ENCODE measurements around the gene ETFA.
"Not testable (repeated sequence)": the region's sequence is repeated elsewhere in the genome, so short reads cannot be mapped to it uniquely, and the experiment has no call there.

Gene ETFA

DNA sequence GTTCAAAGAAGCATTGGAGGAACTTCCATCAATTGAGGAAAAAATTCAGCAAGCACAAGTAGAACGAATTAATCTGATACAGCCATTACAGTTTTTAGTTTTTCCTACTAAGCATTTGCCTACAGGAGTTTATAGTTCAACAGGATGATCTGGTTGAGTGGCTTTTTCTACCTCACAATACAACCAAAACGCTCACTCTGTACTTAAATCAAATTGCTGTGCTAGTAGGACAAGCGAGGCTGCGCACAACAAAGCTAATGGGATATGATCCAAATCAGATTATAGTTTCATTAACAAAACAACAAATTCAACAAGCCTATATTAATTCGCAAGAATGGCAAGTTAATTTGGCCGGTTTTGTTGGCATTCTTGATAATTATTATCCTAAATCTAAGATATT lies 44.2 kb downstream of the ETFA start:
- no peak for FAIRE-seq

DNA sequence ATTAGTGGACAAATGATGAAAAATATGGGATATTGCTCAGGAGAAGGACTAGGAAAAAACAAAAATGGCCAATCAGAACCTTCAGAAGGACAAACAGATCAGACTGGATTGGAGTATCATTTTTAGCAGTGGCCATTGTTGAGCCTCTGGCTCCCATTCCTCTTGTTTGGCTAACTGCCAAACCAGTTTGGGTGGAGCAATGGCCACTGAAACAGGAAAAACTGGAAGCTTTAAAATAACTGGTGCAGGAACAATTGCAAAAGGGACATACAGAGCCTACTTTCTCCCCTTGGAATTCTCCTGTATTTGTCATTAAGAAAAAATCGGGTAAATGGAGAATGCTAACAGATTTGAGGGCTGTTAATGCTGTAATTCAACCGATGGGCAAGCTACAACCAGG lies 45.5 kb downstream of the ETFA start:
- not testable (repeated sequence) for FAIRE-seq

DNA sequence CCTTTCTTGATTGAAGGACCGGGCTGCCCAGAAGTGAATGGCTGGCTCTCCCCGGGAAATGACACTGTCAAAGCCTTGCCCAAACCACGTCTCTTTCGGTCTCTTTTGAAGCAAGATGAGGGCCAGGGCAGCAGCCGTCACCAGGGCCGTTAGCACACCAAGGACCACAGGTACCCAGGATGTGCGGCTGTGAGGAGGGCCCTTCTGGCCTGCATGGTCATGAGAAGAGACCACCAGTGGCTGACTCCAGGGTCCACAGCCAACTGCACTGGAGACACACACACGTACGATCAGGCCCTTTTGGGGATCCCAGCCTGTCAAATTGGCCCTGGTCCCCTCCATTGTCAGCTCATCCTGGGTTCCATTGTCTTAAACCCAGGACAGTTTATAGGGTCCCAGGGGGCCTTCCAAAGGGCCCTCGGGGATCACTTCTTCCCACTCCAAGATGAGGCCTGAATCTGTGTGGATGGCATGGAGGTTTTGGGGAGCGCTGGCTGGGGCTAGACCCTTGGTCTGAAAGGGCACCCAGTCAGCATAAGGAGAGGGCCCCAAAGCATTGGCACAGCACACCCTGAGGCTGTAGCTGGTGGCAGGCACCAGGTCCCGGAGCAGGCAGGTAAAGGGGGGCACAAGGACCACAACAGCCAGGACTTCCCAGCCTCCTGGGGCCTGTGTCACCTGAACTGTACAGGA lies 50.9 kb downstream of the ETFA start:
- no peak for FAIRE-seq

DNA sequence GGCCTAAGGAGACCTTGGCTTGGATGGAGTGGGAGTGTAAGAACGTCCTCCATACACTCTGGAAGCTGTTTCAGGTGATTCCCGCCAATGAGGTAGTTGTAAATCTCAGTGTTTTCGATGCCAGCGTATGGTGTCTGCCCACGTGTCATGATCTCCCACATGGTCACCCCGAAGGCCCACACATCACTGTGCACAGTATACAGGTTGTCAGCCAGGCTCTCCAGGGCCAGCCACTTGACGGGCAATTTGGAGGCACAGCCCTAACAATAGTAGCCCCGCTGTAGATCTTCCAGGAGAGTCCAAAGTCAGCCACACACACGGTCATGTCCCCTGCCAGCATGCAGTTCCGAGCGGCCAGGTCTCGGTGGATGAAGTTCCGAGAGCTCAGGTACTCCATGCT lies 51.9 kb downstream of the ETFA start:
- no peak for FAIRE-seq

DNA sequence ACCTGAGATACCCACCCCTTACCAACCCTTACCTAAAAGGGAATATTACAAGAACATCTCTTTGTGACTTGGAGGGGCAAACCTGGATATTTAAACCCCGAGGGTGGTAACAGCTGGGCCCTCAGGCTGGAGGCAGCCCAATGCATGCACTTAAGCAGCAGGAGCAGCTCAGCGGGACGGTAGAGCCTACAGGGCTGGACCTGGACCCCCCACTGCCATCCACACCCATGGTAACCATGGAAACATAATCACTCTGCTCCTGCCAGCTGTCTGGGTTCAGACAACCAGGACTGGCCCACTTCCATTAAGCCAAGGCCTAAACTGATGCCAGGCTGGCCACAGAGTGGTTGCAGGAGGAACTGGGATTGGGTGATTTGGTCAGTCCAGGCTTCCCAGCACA lies 52.8 kb downstream of the ETFA start:
- no peak for FAIRE-seq

DNA sequence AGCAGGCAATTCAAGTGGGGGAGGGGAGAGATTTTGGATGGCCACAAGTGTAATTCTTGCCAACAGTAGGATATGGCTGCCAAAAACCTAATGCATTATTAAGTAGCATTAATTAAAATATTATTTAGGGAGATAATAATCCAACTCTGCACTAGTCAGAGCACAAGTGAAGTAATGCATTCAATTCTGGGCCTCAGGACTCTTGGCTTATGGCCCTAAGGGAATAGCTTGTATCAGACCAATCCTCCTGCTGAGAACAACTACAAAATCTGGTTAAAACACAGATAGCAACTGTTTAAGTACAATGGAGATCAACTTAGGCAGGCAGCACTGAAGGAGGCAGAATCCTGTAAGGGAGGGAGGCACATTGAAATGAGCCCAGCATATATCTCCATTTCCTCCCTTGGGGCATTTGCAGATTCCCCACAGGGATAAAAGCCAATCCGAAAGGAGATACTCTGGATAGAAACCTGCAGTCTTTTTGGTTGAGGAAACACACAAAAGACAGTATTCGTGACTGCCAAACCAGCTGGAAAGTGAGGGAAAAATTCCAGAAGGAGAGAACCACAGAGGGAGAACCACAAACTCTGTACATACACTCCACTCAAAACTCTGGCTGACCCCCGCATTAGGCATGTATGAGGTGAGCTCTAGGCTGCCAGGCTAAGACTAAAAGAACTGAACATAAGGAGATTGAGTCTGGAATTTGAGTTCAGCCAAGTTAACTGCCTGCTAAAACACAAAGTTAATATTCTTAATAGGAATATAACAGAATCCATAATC lies 57.4 kb downstream of the ETFA start:
- no peak for FAIRE-seq

DNA sequence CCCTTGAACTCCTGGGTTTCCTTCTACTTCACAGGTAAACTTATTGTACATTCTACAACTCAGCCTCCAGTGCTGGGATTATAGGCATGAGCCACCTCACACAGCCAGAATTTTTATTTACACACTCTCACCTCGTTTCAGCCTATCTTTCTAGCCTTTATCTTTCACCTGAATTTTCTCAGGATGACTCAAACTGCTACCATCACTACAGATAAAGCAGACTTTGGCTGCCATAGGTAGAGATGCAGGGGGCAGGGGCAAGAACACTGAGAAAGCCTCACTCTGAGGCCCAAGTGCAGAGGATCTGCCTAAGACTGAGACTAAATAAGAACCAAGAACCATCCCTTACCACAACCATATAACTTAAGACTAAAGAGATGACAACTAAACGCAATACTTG lies 59.0 kb downstream of the ETFA start:
- no peak for FAIRE-seq

DNA sequence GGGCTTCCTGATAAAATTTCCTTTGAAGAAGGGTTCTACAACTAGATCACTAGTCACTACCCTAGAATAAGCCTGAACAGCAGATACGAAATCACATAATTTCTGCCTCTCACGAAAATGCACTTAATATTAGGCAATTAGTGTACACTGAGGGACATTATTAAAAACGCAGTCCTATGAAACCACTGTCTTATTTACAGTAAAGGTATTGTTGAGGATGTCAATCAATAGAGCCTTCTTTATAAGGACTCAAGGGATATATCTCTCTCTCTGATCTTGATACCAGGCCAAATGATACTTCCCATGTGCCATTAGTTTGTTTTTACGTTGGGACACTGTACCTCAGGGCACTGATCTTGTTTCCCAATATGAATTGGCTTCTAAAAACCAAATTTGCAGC lies 59.6 kb downstream of the ETFA start:
- FAIRE-seq = no peak

DNA sequence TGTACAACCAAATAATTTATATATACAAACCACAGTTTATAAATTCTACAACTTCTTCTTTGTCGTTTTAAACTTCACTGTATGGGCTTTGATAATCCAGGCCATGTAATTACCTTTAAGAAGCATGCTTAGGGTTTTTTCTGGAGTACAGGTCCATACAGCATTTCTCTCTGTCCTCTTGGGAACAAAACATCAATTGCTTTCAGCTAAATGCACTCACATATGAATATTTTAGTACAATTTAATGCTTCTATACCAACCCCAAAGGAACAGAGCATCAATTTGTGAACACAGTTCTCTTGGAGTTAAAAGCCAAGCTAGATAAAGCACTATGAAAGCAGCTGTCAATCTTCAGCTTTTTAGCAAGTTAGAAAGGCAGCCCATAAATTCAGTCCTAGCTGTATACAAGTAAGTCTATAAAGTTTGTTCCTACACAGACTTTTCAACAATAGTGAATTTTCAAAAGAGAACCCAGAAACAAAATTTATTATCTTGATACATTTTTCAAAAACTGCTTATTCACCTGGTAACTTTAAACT lies 66.1 kb downstream of the ETFA start:
- no peak for FAIRE-seq

DNA sequence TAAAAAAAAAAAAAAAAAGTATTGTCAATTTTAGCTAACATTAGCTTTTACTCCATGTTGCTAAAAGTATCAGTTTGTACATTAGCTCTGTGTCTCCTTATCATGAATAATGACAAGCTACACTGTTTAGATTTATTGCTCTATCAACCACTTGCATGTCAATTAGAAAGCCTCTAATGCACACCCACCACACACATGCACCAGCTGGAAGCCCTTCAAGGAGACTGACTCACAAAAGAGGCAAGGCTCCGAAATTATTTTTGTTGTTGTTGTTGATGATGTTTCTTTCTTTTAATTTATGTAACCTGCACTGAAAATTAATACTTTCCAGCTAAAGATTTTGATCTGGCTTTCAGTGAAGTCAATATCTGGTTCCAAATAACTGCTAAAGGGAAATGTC lies 71.5 kb downstream of the ETFA start:
- FAIRE-seq = no peak

DNA sequence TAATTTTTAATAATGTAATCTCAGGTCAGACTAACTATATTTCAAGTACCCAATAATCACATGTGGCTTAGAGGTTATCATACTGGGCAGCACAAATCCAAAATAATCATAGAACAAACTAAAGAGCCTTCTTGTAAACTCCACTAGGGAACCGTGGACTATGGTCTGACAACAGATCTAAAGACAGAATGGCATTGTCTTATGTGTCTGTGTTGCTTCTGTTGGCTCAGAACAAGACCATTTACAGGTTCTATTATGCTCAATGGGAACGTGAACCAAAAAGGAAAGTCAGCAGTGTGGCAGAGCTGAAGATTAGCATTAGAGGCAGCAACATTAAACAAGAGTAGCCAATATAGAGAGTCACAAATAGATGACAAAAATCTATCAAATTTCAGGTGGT lies 74.9 kb downstream of the ETFA start:
- no peak for FAIRE-seq

DNA sequence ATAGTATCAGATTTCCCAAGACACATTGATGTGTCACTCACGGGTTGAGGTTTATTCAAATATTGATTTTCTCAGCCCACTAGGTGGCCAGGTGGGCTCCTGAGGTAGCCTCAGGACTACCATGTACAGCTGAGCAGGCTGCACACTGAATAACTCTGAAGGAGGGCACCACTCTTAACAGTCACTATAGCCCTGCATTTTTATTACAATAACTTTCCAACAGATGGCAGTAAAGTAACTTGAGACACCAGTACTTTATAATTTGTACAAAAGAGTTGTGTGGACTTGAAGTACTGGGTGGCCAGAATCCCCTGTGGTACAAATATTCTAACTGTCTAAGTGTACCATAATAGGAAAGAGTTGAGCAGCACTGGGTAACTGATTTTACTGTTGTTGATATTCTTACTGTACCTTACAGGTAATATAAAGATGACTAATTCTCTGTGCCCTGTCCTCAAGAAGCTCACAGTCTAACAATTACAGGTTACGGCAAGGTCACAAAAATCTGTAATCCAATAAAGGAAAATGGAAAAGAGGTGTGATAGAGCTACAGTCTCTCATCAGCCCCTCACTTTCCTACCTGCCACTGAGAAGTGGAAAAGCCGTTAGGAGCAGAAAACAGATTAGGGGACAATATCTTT lies 76.0 kb downstream of the ETFA start:
- peak; percentile 93 for FAIRE-seq

DNA sequence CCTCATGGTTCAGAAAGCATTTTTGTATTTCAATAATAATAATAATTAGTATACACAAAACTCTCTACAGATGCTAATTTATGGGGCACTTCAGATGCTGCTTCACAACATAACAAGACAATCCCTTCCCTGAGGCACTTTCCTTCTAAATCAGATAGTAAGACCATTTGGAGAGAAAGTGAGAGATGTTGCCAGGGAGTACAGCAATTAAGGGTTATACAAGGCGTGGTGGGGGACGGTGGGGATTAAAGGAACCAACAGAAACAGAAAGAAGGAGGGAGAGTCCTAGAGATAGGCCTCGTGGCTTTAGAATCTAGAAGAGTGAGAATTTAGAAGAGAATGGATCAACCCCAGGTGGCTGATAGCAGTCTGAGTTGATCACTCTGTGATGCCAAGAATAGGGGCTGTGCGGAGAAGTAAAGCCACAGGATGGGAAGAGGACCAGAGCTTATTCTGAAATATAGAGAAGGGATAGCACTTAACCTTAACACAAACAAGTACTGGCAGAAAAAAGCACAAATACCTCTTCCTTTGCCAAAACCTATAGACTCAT lies 76.9 kb downstream of the ETFA start:
- FAIRE-seq = no peak

DNA sequence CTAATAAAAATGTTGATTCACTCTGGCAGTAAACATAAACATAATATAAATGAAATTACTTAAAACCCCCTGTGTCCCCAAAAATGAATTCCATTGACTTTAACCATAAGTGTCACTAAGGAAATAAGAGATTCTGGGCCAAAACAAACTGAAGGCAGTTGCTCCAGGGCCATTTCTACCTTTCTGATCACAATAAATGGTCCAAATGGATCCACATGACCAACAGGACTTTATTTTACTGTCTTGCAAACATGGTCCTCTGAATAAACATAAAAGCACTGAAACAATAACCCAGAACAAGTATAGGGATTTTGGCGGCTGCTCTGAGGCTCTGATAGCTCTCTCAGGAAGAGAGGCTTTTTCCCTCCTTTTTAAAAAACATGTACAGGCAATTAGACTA lies 77.3 kb downstream of the ETFA start:
- FAIRE-seq = no peak

DNA sequence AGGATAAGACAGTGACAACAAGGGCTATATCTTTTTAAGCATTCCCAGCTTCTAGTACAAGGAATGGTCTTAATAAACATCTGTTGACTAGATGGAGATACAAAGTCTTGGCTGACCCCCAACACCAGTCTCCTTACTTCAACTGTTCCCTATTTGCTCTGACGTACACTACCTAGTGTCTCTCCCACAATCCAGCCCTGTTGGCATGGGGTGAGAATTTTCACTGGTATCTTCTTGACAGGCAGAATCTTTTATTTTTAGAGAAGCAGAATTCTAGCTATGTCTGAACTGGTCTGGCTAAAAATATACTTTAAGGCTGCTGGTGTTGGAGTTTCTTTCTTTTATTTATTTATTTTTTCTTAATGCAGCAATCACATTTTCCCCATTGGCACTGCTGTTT lies 82.0 kb downstream of the ETFA start:
- FAIRE-seq = no peak

DNA sequence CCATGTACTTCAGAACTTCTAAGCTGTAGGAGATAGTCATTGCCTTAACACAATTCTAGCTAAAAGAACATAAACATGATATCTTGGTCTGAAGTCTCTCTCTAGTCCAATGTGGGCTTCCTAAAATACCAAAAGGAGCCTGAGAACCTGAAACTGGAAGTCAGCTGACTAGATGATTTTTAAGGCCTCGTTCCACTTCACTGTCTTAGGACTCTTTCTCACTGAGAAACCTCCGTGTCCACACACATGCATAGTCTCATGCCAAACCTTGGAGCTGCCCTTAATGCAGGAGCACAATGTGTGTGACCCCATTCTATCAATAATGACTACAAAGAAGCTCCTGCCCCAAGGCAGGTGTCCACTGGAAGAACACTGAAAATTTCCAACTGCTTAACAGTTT lies 87.7 kb downstream of the ETFA start:
- no peak for FAIRE-seq

DNA sequence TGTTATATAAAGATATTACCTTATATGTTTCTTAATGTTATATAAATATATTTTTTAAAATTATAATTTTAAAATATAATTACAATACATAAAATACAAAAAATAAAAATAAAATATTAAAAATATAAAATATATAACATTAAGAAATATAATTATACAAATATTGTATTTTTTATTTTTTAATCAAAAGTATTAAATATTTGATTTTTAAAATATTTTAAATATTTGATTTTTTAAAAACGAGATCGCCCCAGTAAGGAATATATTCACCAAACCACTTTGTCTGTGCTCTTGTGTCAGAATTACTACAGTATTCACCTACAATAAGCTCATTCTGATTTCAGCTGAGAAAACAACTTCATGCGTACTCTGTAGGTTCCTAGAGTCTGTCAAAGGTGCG lies 89.1 kb downstream of the ETFA start:
- peak; percentile 99 for FAIRE-seq

DNA sequence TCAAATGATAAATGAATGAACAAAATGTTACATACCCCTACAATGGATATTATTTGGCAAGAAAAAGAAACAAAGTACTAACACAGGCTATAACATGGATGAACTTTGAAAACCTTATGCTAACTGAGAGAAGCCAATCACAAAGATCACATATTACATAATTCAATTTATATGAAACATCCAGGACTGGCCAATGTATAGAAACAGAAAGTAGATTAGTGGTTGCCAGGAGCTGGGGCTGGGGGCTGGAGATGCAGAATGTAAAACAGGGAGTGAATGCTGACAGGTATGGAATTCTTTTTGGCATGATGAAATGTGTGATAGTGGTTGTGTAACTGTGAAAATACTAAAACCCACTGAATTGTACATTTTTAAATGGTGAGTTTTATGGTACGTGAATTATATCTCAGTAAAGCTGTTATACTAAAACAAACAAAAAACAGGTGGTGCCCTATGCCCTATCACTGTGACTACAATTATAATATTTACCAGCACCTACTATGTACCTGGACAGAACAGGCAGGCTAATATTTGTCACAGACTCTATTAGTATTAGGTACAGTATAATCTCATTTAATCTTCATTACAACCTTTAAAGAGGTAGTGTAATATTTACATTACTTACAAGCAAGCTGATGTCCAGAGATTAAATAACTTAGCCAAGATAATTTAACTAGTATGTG lies 90.0 kb downstream of the ETFA start:
- FAIRE-seq = no peak

DNA sequence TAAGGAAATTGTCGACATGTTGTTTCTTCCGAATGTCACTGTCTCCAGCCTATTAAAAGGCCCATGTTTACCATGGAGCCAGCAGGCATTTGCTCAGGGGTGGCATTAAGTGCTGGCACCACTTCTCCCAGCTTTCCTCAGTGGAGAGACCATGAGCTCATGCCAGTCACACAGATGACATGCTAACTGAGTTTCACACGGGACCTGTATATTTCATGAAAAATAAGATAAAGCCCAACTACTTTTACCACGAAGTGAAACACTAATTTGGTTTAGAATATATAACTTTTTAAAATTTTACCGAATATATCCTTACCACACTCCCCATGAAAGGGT lies 93.4 kb downstream of the ETFA start:
- no peak for FAIRE-seq

DNA sequence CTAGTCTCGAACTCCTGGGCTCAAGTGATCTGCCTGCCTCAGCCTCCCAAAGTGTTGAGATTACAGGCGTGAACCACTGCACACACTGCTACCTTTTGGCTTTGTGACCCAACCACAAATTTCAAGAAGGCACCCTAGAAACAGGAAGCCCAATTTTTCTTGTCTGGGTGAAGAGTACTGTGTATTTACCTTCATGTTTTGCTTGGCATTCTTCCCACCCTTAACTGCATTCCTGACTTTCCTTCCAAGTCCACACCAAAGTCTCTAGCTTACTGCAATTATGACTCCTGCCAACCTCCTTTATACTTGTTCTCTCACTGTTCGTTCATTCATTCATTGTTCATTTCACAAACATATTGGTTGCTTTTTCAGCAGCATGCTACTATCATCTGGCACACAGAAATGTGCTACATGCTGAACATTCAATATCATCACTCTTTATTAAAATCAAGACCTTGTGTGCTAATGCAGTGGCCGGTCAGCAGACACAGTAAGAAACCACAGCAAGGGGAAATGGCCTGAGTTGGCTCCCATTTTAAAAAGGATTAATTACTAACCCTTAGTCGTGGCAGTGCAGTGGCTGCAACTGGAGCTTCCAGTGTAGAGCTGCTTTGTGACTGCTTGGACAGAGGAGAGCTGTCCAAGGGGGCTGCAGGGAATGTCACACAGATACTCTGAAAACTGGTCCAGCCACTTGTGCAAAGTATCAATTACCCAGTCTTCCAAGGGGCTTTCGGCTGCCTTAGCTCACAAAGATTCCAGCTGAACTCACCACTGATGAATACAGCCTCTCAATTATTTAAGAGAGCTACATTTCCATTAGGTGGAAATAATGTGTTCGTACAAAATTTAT lies 94.0 kb downstream of the ETFA start:
- FAIRE-seq = no peak

DNA sequence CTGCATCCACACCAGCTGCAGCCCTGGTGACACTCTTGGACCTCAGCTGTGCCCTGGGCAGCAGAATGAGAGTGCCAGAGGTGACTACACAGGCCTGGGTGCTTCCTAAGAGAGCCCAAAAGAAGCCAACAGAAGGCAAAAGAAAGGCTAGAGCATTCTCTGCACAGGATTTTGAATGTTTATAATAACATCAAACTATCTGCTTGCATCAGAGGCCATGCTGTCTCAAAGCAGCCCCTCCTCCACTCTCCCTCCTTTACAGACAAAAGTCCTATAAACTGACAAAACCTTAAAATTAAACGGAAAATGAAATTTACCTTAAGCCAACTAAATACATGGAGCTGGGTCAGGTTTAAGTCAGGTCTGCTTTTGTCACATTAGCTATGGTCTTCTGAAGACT lies 95.6 kb downstream of the ETFA start:
- no peak for FAIRE-seq

DNA sequence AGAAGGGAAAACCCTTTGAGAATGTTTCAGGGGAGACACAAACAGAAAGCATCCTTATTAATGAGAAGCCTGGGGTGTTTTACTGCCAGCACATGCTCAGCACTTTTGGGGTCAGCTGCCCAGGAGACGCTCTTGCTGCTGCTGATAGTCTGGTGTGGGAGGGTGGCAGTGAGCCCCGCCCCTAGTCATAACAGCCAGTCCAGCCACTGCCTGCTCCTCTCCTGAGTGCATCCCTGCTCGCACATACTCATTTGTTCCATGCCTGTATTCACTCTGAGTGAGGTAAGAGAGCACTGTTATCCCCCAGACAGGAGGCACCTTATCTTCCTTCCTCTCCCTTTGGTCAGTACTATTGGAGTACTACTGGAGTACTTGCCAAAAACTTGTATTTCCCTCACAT lies 101.3 kb downstream of the ETFA start:
- no peak for FAIRE-seq
